ENCODE results near the gene PACS2. TPM values are rescaled to one million over a fixed set of nuclear protein-coding genes. Genes with fewer than 3 reads are reported as not detected.

The PACS2 gene
- total and polyA plus RNA-seq, 2 donors (not counting 1 experiment from before 2014, with no cell fraction given): 65.6 to 70.7 TPM

DNA sequence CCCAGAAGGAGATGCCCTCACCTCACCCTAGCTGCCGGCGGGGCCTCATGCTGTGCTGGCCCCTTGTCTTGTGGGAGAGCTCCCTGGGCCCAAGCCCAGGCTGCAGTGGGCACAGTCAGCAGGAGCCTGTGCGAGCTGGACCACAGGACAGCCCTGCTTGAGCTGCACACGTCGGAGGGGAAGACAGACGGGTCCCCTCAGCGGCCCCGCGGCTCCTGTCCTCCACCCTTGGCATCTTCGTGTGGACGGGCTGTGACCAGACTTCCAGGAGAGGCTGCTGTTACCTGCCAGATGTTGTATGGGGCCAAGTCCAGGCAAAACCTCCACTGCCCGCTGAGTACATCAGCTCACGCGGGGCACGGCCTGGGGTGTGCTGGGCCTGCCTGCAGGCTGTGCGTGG is 74.4 kb downstream of the PACS2 start:
- Histone ChIP-seq H3K4me2 (replicated peaks; ENCODE audit: low read depth, low read length, poor library complexity, severe bottlenecking) (no peak overlapping the region), H4K20me1 (ENCODE audit: control insufficient read depth, insufficient read depth, low read length, poor library complexity, severe bottlenecking) (no peaks in the 10 kb centered on the region), H2AFZ (ENCODE audit: insufficient read depth, low read depth, low read length, poor library complexity, severe bottlenecking) (no peak overlapping the region), H3K36me3 (replicated peaks in 1 of 2; ENCODE audit: control extremely low read depth in 1 of 2, control insufficient read depth in 1 of 2, extremely low read depth in 1 of 2, insufficient read depth in 2 of 2, low read length in 1 of 2) (no peaks in the 10 kb centered on the region), H3K79me2 (ENCODE audit: control insufficient read depth, insufficient read depth, low read length) (no peaks in the 10 kb centered on the region), H3K9ac (ENCODE audit: low read length) (no peak overlapping the region), H3K9me3 (ENCODE audit: control extremely low read depth in 1 of 3, control insufficient read depth in 2 of 3, insufficient read depth in 1 of 3, low read length in 2 of 3) (no peaks in the 10 kb centered on the region), H3K27me3 (replicated peaks in 1 of 4; ENCODE audit: control extremely low read depth in 1 of 4, control insufficient read depth in 3 of 4, insufficient read depth in 4 of 4, low read length in 3 of 4) (no peaks in the 10 kb centered on the region), H3K27ac (ENCODE audit: low read length in 2 of 2) (no peak overlapping the region), H3K4me3 (ENCODE audit: control extremely low read depth in 1 of 5, extremely low read depth in 1 of 5, insufficient read depth in 1 of 5, low read depth in 2 of 5, low read length in 4 of 5) (no peak overlapping the region), H3K4me1 (ENCODE audit: control insufficient read depth in 2 of 2, insufficient read depth in 2 of 2, low read length in 2 of 2) (peaks cover 10 to 17% of the 10 kb centered on the region in 2 donors)
- POLR2A ChIA-PET: interaction anchor here (0.9 kb wide), 1 partner anchor 18 kb away, joined by 3 read pairs; no protein-coding TSS in a partner anchor
- no peaks in the 10 kb centered on the region for H3K9me3 Mint-ChIP-seq (ENCODE audit: insufficient read depth)
- ATAC-seq (ENCODE audit: low read depth) (no peak), DNase-seq (no peak)
- intact Hi-C loops (cut with micrococcal nuclease): no loop called here
- CTCF ChIA-PET: interaction anchor here (2.5 kb wide), 1 partner anchor 101 kb away, joined by 11 read pairs; no protein-coding TSS in a partner anchor
- H3K27ac Mint-ChIP-seq: no peak overlapping the region
- no peak overlapping the region for H3K4me3 Mint-ChIP-seq
- WGBS (ENCODE audit: insufficient coverage): 97% methylated on average over 16 of the region's 16 CpGs
- peaks cover 14% of the 10 kb centered on the region for H3K4me1 Mint-ChIP-seq
- TF ChIP-seq EZH2 (IDR thresholded peaks at IDR 0.05; ENCODE audit: borderline replicate concordance, insufficient read depth, low read depth, low read length, poor library complexity, severe bottlenecking): no peak
- TF ChIP-seq, protein P1, sequence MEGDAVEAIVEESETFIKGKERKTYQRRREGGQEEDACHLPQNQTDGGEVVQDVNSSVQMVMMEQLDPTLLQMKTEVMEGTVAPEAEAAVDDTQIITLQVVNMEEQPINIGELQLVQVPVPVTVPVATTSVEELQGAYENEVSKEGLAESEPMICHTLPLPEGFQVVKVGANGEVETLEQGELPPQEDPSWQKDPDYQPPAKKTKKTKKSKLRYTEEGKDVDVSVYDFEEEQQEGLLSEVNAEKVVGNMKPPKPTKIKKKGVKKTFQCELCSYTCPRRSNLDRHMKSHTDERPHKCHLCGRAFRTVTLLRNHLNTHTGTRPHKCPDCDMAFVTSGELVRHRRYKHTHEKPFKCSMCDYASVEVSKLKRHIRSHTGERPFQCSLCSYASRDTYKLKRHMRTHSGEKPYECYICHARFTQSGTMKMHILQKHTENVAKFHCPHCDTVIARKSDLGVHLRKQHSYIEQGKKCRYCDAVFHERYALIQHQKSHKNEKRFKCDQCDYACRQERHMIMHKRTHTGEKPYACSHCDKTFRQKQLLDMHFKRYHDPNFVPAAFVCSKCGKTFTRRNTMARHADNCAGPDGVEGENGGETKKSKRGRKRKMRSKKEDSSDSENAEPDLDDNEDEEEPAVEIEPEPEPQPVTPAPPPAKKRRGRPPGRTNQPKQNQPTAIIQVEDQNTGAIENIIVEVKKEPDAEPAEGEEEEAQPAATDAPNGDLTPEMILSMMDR (IDR thresholded peaks at IDR 0.05): no peak
- H3K27me3 Mint-ChIP-seq: no peaks in the 10 kb centered on the region

DNA sequence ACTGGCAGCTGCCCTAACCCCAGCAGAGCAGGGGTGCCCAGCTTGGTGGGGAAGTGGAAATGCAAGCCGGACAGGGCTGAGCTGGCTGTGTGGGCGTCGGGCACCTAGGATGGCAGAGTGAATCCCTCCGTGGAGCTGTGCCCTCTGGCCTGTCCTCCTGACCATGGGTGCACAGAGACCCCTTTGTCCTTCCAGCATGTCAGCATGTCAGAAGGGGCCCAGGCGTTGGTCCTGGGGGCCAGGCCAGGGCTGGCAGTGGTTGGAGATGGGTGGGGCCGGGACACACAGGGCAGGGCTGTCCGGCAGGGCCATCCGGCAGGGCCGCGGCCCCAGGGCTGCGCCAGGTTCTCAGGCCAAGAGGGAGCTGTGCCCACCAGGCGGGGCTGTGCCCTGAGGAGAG is 75.0 kb downstream of the PACS2 start:
- WGBS (ENCODE audit: insufficient coverage): 95% methylated on average over 12 of the region's 12 CpGs
- Mint-ChIP-seq H3K4me1 (peaks cover 14% of the 10 kb centered on the region), H3K9me3 (ENCODE audit: insufficient read depth) (no peaks in the 10 kb centered on the region), H3K27me3 (no peaks in the 10 kb centered on the region), H3K4me3 (no peak overlapping the region), H3K27ac (no peak overlapping the region)
- no peaks in the 10 kb centered on the region for H4K20me1 ChIP-seq (ENCODE audit: control insufficient read depth, insufficient read depth, low read length, poor library complexity, severe bottlenecking)
- H3K4me3 ChIP-seq (ENCODE audit: control extremely low read depth in 1 of 5, extremely low read depth in 1 of 5, insufficient read depth in 1 of 5, low read depth in 2 of 5, low read length in 4 of 5): no peak overlapping the region
- H3K27me3 ChIP-seq (replicated peaks in 1 of 4; ENCODE audit: control extremely low read depth in 1 of 4, control insufficient read depth in 3 of 4, insufficient read depth in 4 of 4, low read length in 3 of 4): no peaks in the 10 kb centered on the region
- ATAC-seq (ENCODE audit: low read depth) (no peak), DNase-seq (no peak)
- ChIA-PET CTCF (interaction anchor here (1.4 to 2.5 kb wide), 2 partner anchors 19 to 100 kb away, joined by 5 to 11 read pairs; no protein-coding TSS in a partner anchor), POLR2A (interaction anchor here (0.9 kb wide), 1 partner anchor 19 kb away, joined by 3 read pairs; no protein-coding TSS in a partner anchor)
- H3K36me3 ChIP-seq (replicated peaks in 1 of 2; ENCODE audit: control extremely low read depth in 1 of 2, control insufficient read depth in 1 of 2, extremely low read depth in 1 of 2, insufficient read depth in 2 of 2, low read length in 1 of 2): no peaks in the 10 kb centered on the region
- H3K4me2 ChIP-seq (replicated peaks; ENCODE audit: low read depth, low read length, poor library complexity, severe bottlenecking): no peak overlapping the region
- H3K9ac ChIP-seq (ENCODE audit: low read length): no peak overlapping the region
- H3K79me2 ChIP-seq (ENCODE audit: control insufficient read depth, insufficient read depth, low read length): no peaks in the 10 kb centered on the region
- intact Hi-C loops (cut with micrococcal nuclease): no loop called here
- peaks cover 10 to 17% of the 10 kb centered on the region in 2 donors for H3K4me1 ChIP-seq (ENCODE audit: control insufficient read depth in 2 of 2, insufficient read depth in 2 of 2, low read length in 2 of 2)
- H3K27ac ChIP-seq (ENCODE audit: low read length in 2 of 2): no peak overlapping the region
- H2AFZ ChIP-seq (ENCODE audit: insufficient read depth, low read depth, low read length, poor library complexity, severe bottlenecking): no peak overlapping the region
- TF ChIP-seq EZH2 (IDR thresholded peaks at IDR 0.05; ENCODE audit: borderline replicate concordance, insufficient read depth, low read depth, low read length, poor library complexity, severe bottlenecking): no peak
- TF ChIP-seq, protein P1 (IDR thresholded peaks at IDR 0.05): no peak
- no peaks in the 10 kb centered on the region for H3K9me3 ChIP-seq (ENCODE audit: control extremely low read depth in 1 of 3, control insufficient read depth in 2 of 3, insufficient read depth in 1 of 3, low read length in 2 of 3)
